GM12878 (cell line): ENCODE data around the gene OLFM1.

Experiments used
- CHD4 ChIP-seq: fragments of 200-600 bp; sonication (generic); IDR thresholded peaks from 2 replicates; pipeline ENCODE4 v1.6.1; 2016; ENCODE audit warnings: mild to moderate bottlenecking
- CREM ChIP-seq: IDR thresholded peaks from 2 replicates; pipeline ENCODE4 v1.6.1; 2014; ENCODE audit warnings: antibody characterized with exemption, low read depth
- EZH2 ChIP-seq: IDR thresholded peaks from 2 replicates; pipeline ENCODE4 v1.6.1; 2012; ENCODE audit warnings: low read depth, mild to moderate bottlenecking, control low read depth, inconsistent platforms, low read length, borderline replicate concordance; ENCODE audit not compliant: control insufficient read depth
- FOXM1 ChIP-seq: IDR thresholded peaks from 2 replicates; pipeline ENCODE4 v1.6.1; 2012; ENCODE audit warnings: low read depth, mild to moderate bottlenecking, inconsistent platforms, low read length, moderate library complexity
- JUNB ChIP-seq: IDR thresholded peaks from 2 replicates; pipeline ENCODE4 v1.6.1; 2016; ENCODE audit warnings: antibody characterized with exemption, mild to moderate bottlenecking
- NR2C2 ChIP-seq: IDR thresholded peaks from 2 replicates; pipeline ENCODE4 v1.6.1; 2011; ENCODE audit warnings: borderline replicate concordance, low read depth; ENCODE audit not compliant: control insufficient read depth, insufficient read length
- SREBF2 ChIP-seq: IDR thresholded peaks from 2 replicates; pipeline ENCODE4 v1.6.1; 2012; ENCODE audit warnings: mild to moderate bottlenecking, low read length
- SUZ12 ChIP-seq: fragments of 200-600 bp; sonication (generic); IDR thresholded peaks from one replicate; pipeline ENCODE4 v1.6.1; 2018; ENCODE audit warnings: antibody characterized with exemption, mild to moderate bottlenecking; ENCODE audit not compliant: unreplicated experiment
- YBX1 ChIP-seq: fragments of 450-650 bp; IDR thresholded peaks from 2 replicates; pipeline ENCODE4 v1.6.1; 2016; ENCODE audit warnings: antibody characterized with exemption
- TF ChIP-seq, protein P1 (sequence below): IDR thresholded peaks from 2 replicates; pipeline ENCODE4 v1.6.1; 2012; ENCODE audit warnings: low read depth, low read length, improper control_type of control experiment
- TF ChIP-seq, protein P2 (sequence below), 3 experiments: IDR thresholded peaks in 2 of 3; conservative IDR thresholded peaks in 1 of 3; 2 replicates each; pipeline ENCODE4 v1.5.1; 2011; ENCODE audit warnings: low read depth in 3 of 3, low read length in 3 of 3, mild to moderate bottlenecking in 3 of 3, control low read depth in 2 of 3, moderate library complexity in 2 of 3, inconsistent platforms in 1 of 3, mixed read lengths in 1 of 3; ENCODE audit not compliant: control insufficient read depth in 2 of 3, insufficient read depth in 1 of 3; ENCODE audit errors: extremely low read depth in 1 of 3

DNA sequence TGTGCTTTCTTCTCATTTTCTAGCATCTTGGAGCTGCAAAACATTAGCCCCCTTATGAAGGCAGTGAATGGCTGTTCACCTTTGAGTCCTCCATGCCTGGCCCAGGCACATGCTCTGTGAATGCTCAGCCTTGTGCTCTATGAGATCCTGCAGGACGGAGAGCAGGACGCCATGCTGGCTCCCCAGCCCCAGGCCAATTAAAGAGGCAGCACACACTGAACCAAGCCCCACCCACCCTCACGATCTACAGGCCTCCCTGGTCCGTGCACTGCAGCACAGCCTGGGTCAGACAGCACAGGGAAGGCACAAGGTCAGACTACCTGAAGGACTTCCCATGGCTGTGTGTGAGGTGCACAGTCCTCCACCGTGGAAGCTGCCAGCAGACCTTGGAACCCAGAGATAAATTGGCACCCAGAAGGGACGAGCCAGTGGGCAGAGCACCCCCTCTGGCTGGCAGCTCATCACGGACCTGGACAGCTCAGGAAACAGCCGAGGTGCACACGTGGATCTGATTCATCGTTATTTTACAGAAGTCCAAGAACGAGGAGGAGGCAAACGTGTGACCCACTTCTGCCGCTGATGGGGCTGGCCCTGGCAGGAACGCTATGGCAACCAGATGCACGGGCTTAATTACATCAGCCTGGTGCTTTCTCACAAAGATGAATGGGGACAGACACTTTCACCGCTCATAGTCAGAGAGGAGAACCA lies 59.5 kb downstream of the OLFM1 start:
- TF ChIP-seq FOXM1 (no peak), JUNB (no peak), SREBF2 (no peak), CREM (no peak), SUZ12 (no peak), CHD4 (no peak), NR2C2 (no peak), EZH2 (no peak), YBX1 (no peak)
- TF ChIP-seq, protein P1, sequence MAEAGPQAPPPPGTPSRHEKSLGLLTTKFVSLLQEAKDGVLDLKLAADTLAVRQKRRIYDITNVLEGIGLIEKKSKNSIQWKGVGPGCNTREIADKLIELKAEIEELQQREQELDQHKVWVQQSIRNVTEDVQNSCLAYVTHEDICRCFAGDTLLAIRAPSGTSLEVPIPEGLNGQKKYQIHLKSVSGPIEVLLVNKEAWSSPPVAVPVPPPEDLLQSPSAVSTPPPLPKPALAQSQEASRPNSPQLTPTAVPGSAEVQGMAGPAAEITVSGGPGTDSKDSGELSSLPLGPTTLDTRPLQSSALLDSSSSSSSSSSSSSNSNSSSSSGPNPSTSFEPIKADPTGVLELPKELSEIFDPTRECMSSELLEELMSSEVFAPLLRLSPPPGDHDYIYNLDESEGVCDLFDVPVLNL = no peak
- TF ChIP-seq, protein P2, sequence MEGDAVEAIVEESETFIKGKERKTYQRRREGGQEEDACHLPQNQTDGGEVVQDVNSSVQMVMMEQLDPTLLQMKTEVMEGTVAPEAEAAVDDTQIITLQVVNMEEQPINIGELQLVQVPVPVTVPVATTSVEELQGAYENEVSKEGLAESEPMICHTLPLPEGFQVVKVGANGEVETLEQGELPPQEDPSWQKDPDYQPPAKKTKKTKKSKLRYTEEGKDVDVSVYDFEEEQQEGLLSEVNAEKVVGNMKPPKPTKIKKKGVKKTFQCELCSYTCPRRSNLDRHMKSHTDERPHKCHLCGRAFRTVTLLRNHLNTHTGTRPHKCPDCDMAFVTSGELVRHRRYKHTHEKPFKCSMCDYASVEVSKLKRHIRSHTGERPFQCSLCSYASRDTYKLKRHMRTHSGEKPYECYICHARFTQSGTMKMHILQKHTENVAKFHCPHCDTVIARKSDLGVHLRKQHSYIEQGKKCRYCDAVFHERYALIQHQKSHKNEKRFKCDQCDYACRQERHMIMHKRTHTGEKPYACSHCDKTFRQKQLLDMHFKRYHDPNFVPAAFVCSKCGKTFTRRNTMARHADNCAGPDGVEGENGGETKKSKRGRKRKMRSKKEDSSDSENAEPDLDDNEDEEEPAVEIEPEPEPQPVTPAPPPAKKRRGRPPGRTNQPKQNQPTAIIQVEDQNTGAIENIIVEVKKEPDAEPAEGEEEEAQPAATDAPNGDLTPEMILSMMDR (IDR thresholded peaks at IDR 0.05 in 2 of 3, conservative IDR thresholded peaks at IDR 0.05 in 1 of 3; ENCODE audit: control insufficient read depth in 2 of 3, extremely low read depth in 1 of 3, insufficient read depth in 1 of 3, low read depth in 3 of 3, low read length in 3 of 3) = no peak
